UCSD-AML1 (cell line): Measurements from ENCODE around the gene ETS2.
"Not testable (repeated sequence)": the region's sequence is repeated elsewhere in the genome, so short reads cannot be mapped to it uniquely, and the experiment has no call there.

ENCODE experiments used
- DNase-seq: peaks from one replicate; lab custom pipeline; 2025; ENCODE audit not compliant: unreplicated experiment; lab: John Stamatoyannopoulos, UW

The ETS2 gene

GRCh38 chr21:38816400-38816977, 10.8 kb downstream of the ETS2 start:
- DNase-seq: no peak

- DNase-seq: no peak
Observed at GRCh38 chr21:38817371-38818324, 11.9 kb downstream of the ETS2 start.

DNA sequence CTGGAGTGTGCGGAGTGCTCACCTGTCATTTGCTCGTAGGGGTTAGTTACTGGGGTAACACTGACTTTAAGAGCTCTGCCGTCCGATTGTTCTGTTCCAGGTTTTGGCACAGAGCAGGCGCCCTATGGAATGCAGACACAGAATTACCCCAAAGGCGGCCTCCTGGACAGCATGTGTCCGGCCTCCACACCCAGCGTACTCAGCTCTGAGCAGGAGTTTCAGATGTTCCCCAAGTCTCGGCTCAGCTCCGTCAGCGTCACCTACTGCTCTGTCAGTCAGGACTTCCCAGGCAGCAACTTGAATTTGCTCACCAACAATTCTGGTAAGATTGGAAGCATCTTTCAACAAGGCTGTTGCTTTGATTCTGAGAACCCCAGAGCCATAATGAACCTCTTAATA, 12.6 kb downstream of the ETS2 start:
- no peak for DNase-seq

DNA sequence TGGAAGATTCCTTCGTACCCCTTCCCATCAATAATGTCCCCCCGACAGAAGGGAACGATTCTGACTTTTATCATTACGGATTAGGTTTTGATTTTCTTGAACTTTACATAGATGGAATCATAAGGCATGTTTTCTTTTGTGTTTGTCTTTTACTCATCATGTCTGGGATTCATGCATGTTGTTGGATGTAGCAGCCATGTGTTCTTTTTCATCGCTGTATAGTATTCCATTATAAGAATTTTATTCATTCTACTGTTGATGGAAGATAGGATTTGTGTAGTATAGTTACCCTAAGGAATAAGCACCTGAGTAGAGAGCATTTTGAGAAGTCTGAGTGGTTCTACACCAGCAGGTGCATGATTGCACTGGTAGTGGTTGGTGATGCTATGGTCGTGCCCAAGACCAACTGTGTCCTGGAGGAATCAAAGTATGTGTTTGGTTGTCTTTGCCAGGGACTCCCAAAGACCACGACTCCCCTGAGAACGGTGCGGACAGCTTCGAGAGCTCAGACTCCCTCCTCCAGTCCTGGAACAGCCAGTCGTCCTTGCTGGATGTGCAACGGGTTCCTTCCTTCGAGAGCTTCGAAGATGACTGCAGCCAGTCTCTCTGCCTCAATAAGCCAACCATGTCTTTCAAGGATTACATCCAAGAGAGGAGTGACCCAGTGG, 13.5 kb downstream of the ETS2 start:
- DNase-seq: no peak

- no peak for DNase-seq
Observed at GRCh38 chr21:38819719-38820159, 14.0 kb downstream of the ETS2 start.

DNA sequence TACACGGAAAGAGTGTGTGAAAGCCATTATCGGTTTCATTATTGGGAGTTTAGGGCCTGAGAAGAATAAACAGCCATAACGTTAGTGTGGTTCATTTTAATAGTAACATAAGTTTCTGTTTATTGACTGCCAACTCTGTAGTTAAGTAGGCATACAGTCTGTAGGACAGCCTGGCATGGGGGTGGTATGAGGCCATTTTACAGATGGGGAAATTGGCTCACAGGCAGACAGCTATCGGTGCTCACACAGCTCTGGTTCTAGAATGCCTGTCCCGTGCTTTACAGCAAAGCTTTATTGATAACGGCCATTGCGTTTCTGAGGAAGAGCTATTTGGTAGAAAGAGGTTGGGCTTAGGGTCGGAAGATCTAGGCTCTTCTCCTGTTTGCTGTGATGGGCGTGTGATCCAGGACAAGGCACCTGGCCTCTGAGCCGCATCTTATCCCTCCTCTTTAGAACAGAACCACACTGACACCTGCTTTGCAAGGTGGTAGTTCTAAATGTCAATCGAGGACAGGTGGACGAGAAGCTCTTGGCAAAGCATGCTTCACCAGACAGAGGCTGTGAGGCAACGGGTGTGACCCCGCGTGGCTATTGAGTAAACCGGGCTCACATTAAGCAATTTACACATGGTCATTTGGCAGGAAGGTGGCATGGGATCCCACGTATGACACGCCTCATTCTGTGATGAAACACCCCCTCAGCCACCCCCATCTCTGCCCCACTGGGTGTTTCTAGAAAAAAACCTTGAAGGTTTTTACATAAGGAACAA, 14.9 kb downstream of the ETS2 start:
- DNase-seq: no peak

GRCh38 chr21:38821248-38821647, 15.5 kb downstream of the ETS2 start:
- DNase-seq: no peak

DNA sequence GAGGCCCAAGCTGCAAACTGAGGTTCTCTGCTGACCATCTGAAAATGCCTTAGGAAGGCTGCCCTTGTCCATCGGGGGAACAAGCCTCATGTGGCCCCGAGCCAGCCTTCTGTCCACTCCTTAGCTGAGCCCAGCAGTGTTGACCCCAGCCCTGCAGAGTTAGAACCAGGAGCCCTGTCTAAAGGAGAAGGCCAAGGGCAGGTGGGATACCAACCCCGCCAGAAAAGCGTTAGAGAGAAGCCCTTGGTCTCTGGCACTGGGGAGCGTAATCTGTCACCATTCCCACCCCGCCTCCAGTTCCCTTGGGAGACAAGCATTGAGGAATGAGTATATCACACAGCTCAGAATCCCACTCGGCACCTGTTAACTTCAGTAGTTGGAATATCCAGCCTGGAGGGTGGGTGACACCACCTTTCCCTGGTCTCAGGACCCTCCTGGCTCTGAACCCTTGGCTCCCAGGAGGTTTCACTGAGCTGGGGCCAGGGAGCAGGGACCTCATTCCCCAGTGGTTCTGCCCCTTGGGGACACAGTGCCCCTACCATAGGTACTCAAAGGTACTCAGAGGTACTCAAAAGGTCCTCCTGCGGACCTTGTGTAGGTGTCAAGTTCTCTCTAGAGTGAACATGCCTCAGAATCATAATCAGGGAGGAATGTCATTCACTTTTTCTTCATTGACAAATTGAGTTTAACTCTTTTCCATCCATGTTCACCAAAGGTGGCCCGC, 16.4 kb downstream of the ETS2 start:
- DNase-seq: no peak

- DNase-seq: no peak
Observed at GRCh38 chr21:38822778-38823238, 17.1 kb downstream of the ETS2 start.

DNA sequence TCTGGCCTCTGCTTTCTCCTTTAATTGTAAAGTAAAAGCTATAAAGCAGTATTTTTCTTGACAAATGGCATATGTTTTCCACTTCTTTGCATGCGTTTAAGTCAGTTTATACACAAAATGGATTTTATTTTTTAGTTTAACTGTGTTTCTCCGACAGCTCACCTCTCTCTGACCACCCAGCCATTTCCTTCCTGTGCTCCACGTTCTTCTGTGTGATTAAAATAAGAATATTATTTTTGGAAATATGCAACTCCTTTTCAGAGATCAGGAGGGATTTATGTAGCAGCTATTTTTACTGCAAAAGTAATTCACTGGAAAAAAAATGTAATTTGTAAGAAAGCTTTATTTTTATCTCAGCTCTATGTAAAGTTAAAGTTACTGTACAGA, 18.0 kb downstream of the ETS2 start:
- DNase-seq: no peak

DNA sequence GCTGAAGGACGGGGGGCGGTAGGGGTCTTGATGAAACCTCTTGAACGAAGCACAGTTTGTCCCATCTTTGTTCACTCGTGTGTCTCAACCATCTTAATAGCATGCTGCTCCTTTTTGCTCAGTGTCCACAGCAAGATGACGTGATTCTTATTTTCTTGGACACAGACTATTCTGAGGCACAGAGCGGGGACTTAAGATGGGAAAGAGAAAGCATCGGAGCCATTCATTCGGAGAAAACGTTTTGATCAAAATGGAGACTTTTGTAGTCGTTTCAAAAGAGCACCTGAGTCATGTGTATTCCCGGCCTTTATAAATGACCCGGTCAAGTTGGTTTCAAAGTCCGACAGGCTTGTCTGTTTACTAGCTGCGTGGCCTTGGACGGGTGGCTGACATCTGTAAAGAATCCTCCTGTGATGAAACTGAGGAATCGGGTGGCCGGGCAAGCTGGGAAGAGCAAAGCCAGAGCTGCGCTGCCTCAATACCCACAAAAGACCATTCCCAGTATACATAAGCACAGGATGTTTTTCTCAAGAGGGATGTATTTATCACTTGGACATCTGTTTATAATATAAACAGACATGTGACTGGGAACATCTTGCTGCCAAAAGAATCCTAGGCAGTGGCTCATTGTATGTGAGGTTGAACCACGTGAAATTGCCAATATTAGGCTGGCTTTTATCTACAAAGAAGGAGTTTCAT, 18.5 kb downstream of the ETS2 start:
- no peak for DNase-seq

DNA sequence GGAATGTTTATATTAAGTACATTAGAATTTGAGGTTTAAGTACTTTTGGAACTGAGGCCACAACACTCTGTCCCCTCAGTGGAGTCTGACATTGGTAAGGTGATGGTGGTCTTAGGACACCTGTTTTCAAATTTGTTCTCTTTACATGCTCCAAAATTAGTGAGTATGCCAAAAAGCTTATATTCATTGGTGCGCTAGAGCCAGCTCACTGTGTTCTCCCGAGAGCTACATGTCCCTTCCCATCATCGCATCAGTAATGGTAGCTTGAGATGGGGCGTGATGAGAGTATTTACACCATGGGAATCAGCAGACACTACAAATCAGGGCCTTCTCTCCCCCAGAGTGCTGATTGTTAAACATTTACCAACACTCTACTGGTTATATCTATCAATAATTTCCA, 19.5 kb downstream of the ETS2 start:
- no peak for DNase-seq

DNA sequence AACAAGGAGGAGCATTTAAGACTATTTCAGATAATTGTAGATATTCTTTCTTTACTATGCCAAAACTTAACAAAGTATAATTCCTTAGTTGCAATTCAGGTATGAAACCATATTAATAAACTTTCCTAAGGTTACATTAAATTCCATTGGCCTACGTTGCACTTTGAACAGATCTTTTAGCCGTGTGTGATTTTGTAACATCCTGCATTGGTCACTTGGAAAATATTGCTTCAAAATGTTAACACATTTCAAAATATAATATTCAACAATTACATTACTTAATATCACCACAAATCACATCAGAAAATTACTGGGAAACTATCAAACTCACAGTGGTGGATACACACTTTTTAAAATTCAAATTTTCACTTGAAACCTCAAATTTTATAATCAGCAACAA, 20.2 kb downstream of the ETS2 start:
- no peak for DNase-seq

DNA sequence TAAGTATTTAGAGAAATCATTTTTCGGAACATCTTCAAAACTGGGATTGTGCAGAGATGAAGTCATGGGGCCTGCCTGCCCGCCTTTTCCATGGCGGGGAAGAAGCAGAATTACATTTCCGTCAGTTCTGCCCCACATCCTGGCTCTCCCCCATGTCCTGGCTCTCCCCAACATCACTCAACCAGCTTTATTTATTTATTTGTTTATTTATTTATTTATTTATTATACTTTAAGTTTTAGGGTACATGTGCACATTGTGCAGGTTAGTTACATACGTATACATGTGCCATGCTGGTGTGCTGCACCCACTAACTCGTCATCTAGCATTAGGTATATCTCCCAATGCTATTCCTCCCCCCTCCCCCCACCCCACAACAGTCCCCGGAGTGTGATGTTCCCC, 22.4 kb downstream of the ETS2 start:
- DNase-seq: not testable (repeated sequence)

- no peak for DNase-seq
Observed at GRCh38 chr21:38830671-38831525, 25.2 kb downstream of the ETS2 start.

DNA sequence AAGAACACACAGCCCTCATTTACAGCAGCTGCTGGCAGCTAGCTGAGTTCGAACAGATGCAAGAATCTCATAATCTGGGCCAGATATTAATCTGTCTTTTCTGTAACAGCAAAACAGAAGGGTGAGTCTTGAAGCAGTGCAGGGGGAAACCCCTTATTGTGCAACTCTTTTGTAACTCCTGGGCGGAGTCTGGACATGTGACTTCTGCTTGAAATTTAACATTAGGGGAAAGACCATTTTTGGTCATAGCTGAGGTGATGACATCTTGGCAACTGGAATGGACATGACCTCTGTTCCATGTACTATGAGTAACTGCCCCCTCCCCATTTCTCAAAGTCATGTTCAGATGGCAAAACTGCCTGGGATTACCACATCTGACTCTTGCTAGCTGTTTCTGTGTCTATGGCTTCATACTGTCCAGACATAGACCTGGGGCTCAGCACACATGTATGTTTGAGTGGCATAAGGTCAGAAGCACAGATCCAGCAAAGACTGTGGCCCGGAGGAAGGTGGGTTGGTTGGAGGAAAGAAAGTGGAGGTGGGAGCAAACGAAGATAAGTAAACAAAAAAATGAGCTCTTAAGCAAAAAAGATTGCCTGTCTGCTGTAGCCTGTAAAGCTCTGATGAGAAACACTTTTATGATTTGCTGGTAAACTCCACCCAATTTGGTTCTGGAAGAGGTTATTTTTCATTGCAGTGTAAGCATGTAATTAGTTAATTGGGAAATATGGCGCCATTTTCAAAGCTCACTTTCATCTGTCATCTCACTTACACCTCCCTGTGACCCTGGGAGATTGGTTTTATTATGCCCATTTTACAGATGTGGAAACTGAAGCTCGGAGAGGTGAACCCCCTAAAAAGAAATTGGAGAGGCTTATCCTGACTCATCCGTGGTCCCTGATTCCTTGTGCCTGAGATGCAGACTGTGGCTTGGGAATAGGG, 26.1 kb downstream of the ETS2 start:
- peak; percentile 41 for DNase-seq

- DNase-seq: no peak
Observed at GRCh38 chr21:38832664-38833063, 26.9 kb downstream of the ETS2 start.

- no peak for DNase-seq
Observed at GRCh38 chr21:38833117-38833516, 27.4 kb downstream of the ETS2 start.
